SK-N-SH treated with all-trans-retinoic acid at 6 μM for 48 hours (cell line): ENCODE measurements around the gene ASCC1.

Source experiments
- ATAC-seq: fragments of 200-7000 bp; cut with Tn5 transposase; 3 replicates; pipeline ENCODE4 v1.9.1; 2020; ENCODE audit warnings: mild to moderate bottlenecking, moderate library complexity
- ARNTL ChIP-seq: fragments of 450-650 bp; formaldehyde crosslinking; IDR thresholded peaks from 2 replicates; pipeline ENCODE4 v1.5.0; 2020; ENCODE audit warnings: low read depth, mild to moderate bottlenecking, moderate library complexity, borderline replicate concordance
- BACH2 ChIP-seq: fragments of 250-450 bp; sonication (Bioruptor Pico); IDR thresholded peaks from 2 replicates; pipeline ENCODE4 v1.9.0; 2021; ENCODE audit warnings: mild to moderate bottlenecking, borderline replicate concordance
- CREB5 ChIP-seq: fragments of 250-450 bp; sonication (Bioruptor Pico); IDR thresholded peaks from 2 replicates; pipeline ENCODE4 v1.5.1; 2020; ENCODE audit warnings: low read depth, mild to moderate bottlenecking, moderate library complexity
- CSRNP3 ChIP-seq: fragments of 250-450 bp; sonication (Bioruptor Pico); IDR thresholded peaks from 2 replicates; pipeline ENCODE4 v1.5.1; 2021; ENCODE audit warnings: mild to moderate bottlenecking, moderate library complexity
- ESRRG ChIP-seq: fragments of 250-450 bp; sonication (Bioruptor Pico); IDR thresholded peaks from 2 replicates; pipeline ENCODE4 v1.6.1; 2021; ENCODE audit warnings: mild to moderate bottlenecking
- GLIS3 ChIP-seq: fragments of 250-450 bp; sonication (Bioruptor Pico); IDR thresholded peaks from 2 replicates; pipeline ENCODE4 v1.5.0; 2020; ENCODE audit warnings: mild to moderate bottlenecking, moderate library complexity
- ISL1 ChIP-seq: fragments of 250-450 bp; sonication (Bioruptor Pico); IDR thresholded peaks from 2 replicates; pipeline ENCODE4 v2.1.2; 2022; ENCODE audit warnings: mild to moderate bottlenecking, moderate library complexity
- OSR1 ChIP-seq: fragments of 250-450 bp; sonication (Bioruptor Pico); IDR thresholded peaks from 2 replicates; pipeline ENCODE4 v1.8.0; 2022; ENCODE audit warnings: moderate library complexity, mild to moderate bottlenecking, inconsistent platforms
- PATZ1 ChIP-seq: fragments of 250-450 bp; sonication (Bioruptor Pico); IDR thresholded peaks from 2 replicates; pipeline ENCODE4 v1.8.0; 2020; ENCODE audit warnings: mild to moderate bottlenecking, moderate library complexity, borderline replicate concordance
- POU6F1 ChIP-seq: fragments of 250-450 bp; sonication (Bioruptor Pico); IDR thresholded peaks from 2 replicates; pipeline ENCODE4 v1.8.0; 2021; ENCODE audit warnings: low read depth, mild to moderate bottlenecking, moderate library complexity, borderline replicate concordance
- PPARA ChIP-seq: fragments of 250-450 bp; sonication (Bioruptor Pico); IDR thresholded peaks from 2 replicates; pipeline ENCODE4 v1.5.0; 2020; ENCODE audit warnings: mild to moderate bottlenecking, borderline replicate concordance
- RARB ChIP-seq: fragments of 250-450 bp; sonication (Bioruptor Pico); IDR thresholded peaks from 2 replicates; pipeline ENCODE4 v1.8.0; 2021; ENCODE audit warnings: mild to moderate bottlenecking, moderate library complexity
- SNAI2 ChIP-seq: fragments of 250-450 bp; sonication (Bioruptor Pico); IDR thresholded peaks from 2 replicates; pipeline ENCODE4 v1.5.0; 2020; ENCODE audit warnings: mild to moderate bottlenecking, moderate library complexity
- TCF4 ChIP-seq: fragments of 250-450 bp; sonication (Bioruptor Pico); IDR thresholded peaks from 2 replicates; pipeline ENCODE4 v1.8.0; 2021; ENCODE audit warnings: mild to moderate bottlenecking, moderate library complexity, borderline replicate concordance
- TOX ChIP-seq: fragments of 250-450 bp; sonication (Bioruptor Pico); IDR thresholded peaks from 2 replicates; pipeline ENCODE4 v1.8.0; 2021; ENCODE audit warnings: mild to moderate bottlenecking, moderate library complexity, borderline replicate concordance
- TSHZ2 ChIP-seq: fragments of 250-450 bp; sonication (Bioruptor Pico); IDR thresholded peaks from 2 replicates; pipeline ENCODE4 v1.5.0; 2020; ENCODE audit warnings: mild to moderate bottlenecking, moderate library complexity
- ZC3H10 ChIP-seq: fragments of 250-450 bp; sonication (Bioruptor Pico); IDR thresholded peaks from 2 replicates; pipeline ENCODE4 v1.5.1; 2021; ENCODE audit warnings: mild to moderate bottlenecking, moderate library complexity
- ZFP3 ChIP-seq: fragments of 250-450 bp; sonication (Bioruptor Pico); IDR thresholded peaks from 2 replicates; pipeline ENCODE4 v1.5.0; 2020; ENCODE audit warnings: mild to moderate bottlenecking, moderate library complexity
- ZFP30 ChIP-seq: fragments of 450-650 bp; formaldehyde crosslinking; IDR thresholded peaks from 2 replicates; pipeline ENCODE4 v1.5.0; 2022; ENCODE audit warnings: mild to moderate bottlenecking, moderate library complexity
- ZNF565 ChIP-seq: fragments of 450-650 bp; formaldehyde crosslinking; conservative IDR thresholded peaks from 2 replicates; pipeline ENCODE4 v1.5.0; 2020; ENCODE audit warnings: low read depth, mild to moderate bottlenecking, moderate library complexity
- ZNF70 ChIP-seq: fragments of 450-650 bp; formaldehyde crosslinking; IDR thresholded peaks from 2 replicates; pipeline ENCODE4 v1.5.0; 2020; ENCODE audit warnings: mild to moderate bottlenecking, moderate library complexity
- ZNF8 ChIP-seq: fragments of 450-650 bp; formaldehyde crosslinking; IDR thresholded peaks from 2 replicates; pipeline ENCODE4 v1.5.0; 2020; ENCODE audit warnings: mild to moderate bottlenecking, moderate library complexity

ASCC1 gene

GRCh38 chr10:72059843-72060822 lies 155.9 kb downstream of the ASCC1 start:
- ATAC-seq: no peak
- TF ChIP-seq ZNF565 (CRISPR knock-in tag): no peak
- TF ChIP-seq ISL1: no peak
- TF ChIP-seq BACH2 (CRISPR knock-in tag): no peak
- no peak for TF ChIP-seq CSRNP3 (CRISPR knock-in tag)
- no peak for TF ChIP-seq PATZ1 (CRISPR knock-in tag)
- TF ChIP-seq GLIS3: no peak
- TF ChIP-seq TSHZ2 (CRISPR knock-in tag): no peak
- no peak for TF ChIP-seq CREB5 (CRISPR knock-in tag)
- TF ChIP-seq RARB (CRISPR knock-in tag): no peak
- no peak for TF ChIP-seq TCF4 (CRISPR knock-in tag)
- no peak for TF ChIP-seq TOX (CRISPR knock-in tag)
- TF ChIP-seq ARNTL (CRISPR knock-in tag): no peak
- TF ChIP-seq ZFP30 (CRISPR knock-in tag): no peak
- no peak for TF ChIP-seq ZNF70 (CRISPR knock-in tag)
- no peak for TF ChIP-seq POU6F1 (CRISPR knock-in tag)
- no peak for TF ChIP-seq ESRRG (CRISPR knock-in tag)
- TF ChIP-seq OSR1 (CRISPR knock-in tag): no peak
- TF ChIP-seq ZC3H10: no peak
- TF ChIP-seq ZFP3 (CRISPR knock-in tag): no peak
- no peak for TF ChIP-seq ZNF8 (CRISPR knock-in tag)

GRCh38 chr10:72058989-72059842 lies 156.9 kb downstream of the ASCC1 start:
- ATAC-seq: no peak
- TF ChIP-seq OSR1 (CRISPR knock-in tag) (no peak), TCF4 (CRISPR knock-in tag) (no peak), ESRRG (CRISPR knock-in tag) (no peak), TSHZ2 (CRISPR knock-in tag) (no peak), SNAI2 (CRISPR knock-in tag) (no peak), RARB (CRISPR knock-in tag) (no peak), ZNF565 (CRISPR knock-in tag) (no peak), ZFP3 (CRISPR knock-in tag) (no peak), BACH2 (CRISPR knock-in tag) (no peak), ZFP30 (CRISPR knock-in tag) (no peak), POU6F1 (CRISPR knock-in tag) (no peak), GLIS3 (no peak), ISL1 (no peak), PPARA (CRISPR knock-in tag) (no peak), TOX (CRISPR knock-in tag) (no peak)
